NCI-H2107 treated with DMSO at 0.1 percent for 48 hours (cell line): ENCODE data around the gene FAM43B.

Experiments used
- DNase-seq: peaks from one replicate; lab custom pipeline; 2025; ENCODE audit not compliant: unreplicated experiment; lab: John Stamatoyannopoulos, UW

FAM43B gene

GRCh38 chr1:20551161-20551560 lies 1.2 kb upstream of the FAM43B start:
- DNase-seq: no peak

GRCh38 chr1:20552728-20553445 lies 514 bp downstream of the FAM43B start:
- DNase-seq: no peak

- DNase-seq: no peak
Measured at GRCh38 chr1:20555025-20555757, 2.8 kb downstream of the FAM43B start.

GRCh38 chr1:20555758-20556120 lies 3.4 kb downstream of the FAM43B start:
- no peak for DNase-seq

- no peak for DNase-seq
Measured at GRCh38 chr1:20558191-20558590, 5.8 kb downstream of the FAM43B start.

GRCh38 chr1:20560966-20561365 lies 8.6 kb downstream of the FAM43B start:
- DNase-seq: no peak

- no peak for DNase-seq
Measured at GRCh38 chr1:20565234-20565633, 12.9 kb downstream of the FAM43B start.

GRCh38 chr1:20569523-20570098 lies 17.2 kb downstream of the FAM43B start:
- no peak for DNase-seq

- no peak for DNase-seq
Measured at GRCh38 chr1:20571427-20571826, 19.1 kb downstream of the FAM43B start.

GRCh38 chr1:20573987-20574386 lies 21.6 kb downstream of the FAM43B start:
- DNase-seq: no peak

- DNase-seq: peak; percentile 18
Measured at GRCh38 chr1:20574686-20575540, 22.5 kb downstream of the FAM43B start.

GRCh38 chr1:20575541-20576336 lies 23.4 kb downstream of the FAM43B start:
- DNase-seq: no peak

GRCh38 chr1:20578062-20578461 lies 25.7 kb downstream of the FAM43B start:
- DNase-seq: no peak

- DNase-seq: no peak
Measured at GRCh38 chr1:20578721-20579395, 26.5 kb downstream of the FAM43B start.

GRCh38 chr1:20584890-20585289 lies 32.5 kb downstream of the FAM43B start:
- DNase-seq: no peak

- DNase-seq: no peak
Measured at GRCh38 chr1:20586953-20587660, 34.7 kb downstream of the FAM43B start.

GRCh38 chr1:20587661-20588053 lies 35.3 kb downstream of the FAM43B start:
- DNase-seq: no peak

GRCh38 chr1:20588634-20589225 lies 36.4 kb downstream of the FAM43B start, which contains the start of gene CDA:
Gene CDA, plus strand, starts transcription at chr1:20589097. Its CDS starts 33 bp downstream, at chr1:20589130.
- no peak for DNase-seq
